H1 (cell line): ENCODE data around the gene KRT34. TPM values are rescaled to one million over a fixed set of nuclear protein-coding genes. Genes with fewer than 3 reads are reported as not detected.

Experiments
- CTCF ChIA-PET: fragments of 300-600 bp; sonication (Branson Sonifier 250); formaldehyde crosslinking; loops from one replicate; lab custom pipeline; 2021; ENCODE audit not compliant: partially characterized antibody; lab: Charles Lee
- POLR2A ChIA-PET: fragments of 300-600 bp; sonication (Branson Sonifier 250); formaldehyde crosslinking; loops from one replicate; lab custom pipeline; 2021; ENCODE audit warnings: inconsistent platforms; ENCODE audit not compliant: partially characterized antibody; lab: Charles Lee
- DNase-seq, 2 experiments: peaks; one replicate each; pipeline versions ENCODE4 v3.0.0 to v3.0.0-alpha.2; 2010 to 2022; ENCODE audit warnings: low spot score in 2 of 2, low read depth in 1 of 2, mixed read lengths in 1 of 2
- FAIRE-seq: peaks from 2 replicates; lab custom pipeline; 2011; peaks lifted over from hg19 to GRCh38; lab: Jason Lieb, UNC
- H2AFZ ChIP-seq: 2 replicates; pipeline ENCODE4 v1.8.1; 2012; ENCODE audit warnings: low read length, inconsistent platforms
- H2AK5ac ChIP-seq: 2 replicates; pipeline ENCODE4 v1.6.1; 2013; ENCODE audit warnings: low read depth, low read length
- H2BK120ac ChIP-seq: replicated peaks from 2 replicates; pipeline ENCODE3; 2013; ENCODE audit warnings: low read depth, low read length, inconsistent platforms
- H2BK12ac ChIP-seq: 2 replicates; pipeline ENCODE4 v1.6.1; 2013; ENCODE audit warnings: low read depth, low read length
- H2BK15ac ChIP-seq: 2 replicates; pipeline ENCODE4 v1.6.1; 2013; ENCODE audit warnings: low read length
- H2BK20ac ChIP-seq: 2 replicates; pipeline ENCODE4 v1.6.1; 2013; ENCODE audit warnings: low read length
- H2BK5ac ChIP-seq: 2 replicates; pipeline ENCODE4 v1.6.1; 2013; ENCODE audit warnings: low read depth, low read length
- H3K14ac ChIP-seq: 2 replicates; pipeline ENCODE4 v1.6.1; 2013; ENCODE audit warnings: inconsistent platforms; ENCODE audit not compliant: insufficient read length
- H3K18ac ChIP-seq: 2 replicates; pipeline ENCODE4 v1.6.1; 2013; ENCODE audit warnings: low read length; ENCODE audit errors: extremely low read depth
- H3K23ac ChIP-seq: 2 replicates; pipeline ENCODE4 v1.6.1; 2013; ENCODE audit warnings: inconsistent platforms; ENCODE audit not compliant: insufficient read length
- H3K23me2 ChIP-seq: 2 replicates; pipeline ENCODE4 v1.6.1; 2013; ENCODE audit warnings: low read depth, low read length
- H3K27ac ChIP-seq: 2 replicates; pipeline ENCODE4 v1.6.1; 2011; ENCODE audit warnings: low read depth, low read length, inconsistent platforms
- H3K27me3 ChIP-seq, 4 experiments: replicated peaks in 1 of 4; 1 replicate in 1 of 4; 2 replicates in 3 of 4; pipeline versions ENCODE4 v1.6.1 to v1.8.1; 2011 to 2013; ENCODE audit warnings: low read length in 3 of 4, mild to moderate bottlenecking in 3 of 4, inconsistent platforms in 2 of 4, mixed read lengths in 2 of 4, moderate library complexity in 1 of 4; ENCODE audit not compliant: control insufficient read depth in 3 of 4, insufficient read depth in 3 of 4; ENCODE audit errors: extremely low read depth in 1 of 4
- H3K36me3 ChIP-seq, 4 experiments: 2 replicates each; pipeline versions ENCODE4 v1.6.1 to v1.8.1; 2011 to 2013; ENCODE audit warnings: mild to moderate bottlenecking in 4 of 4, low read length in 3 of 4, moderate library complexity in 2 of 4, control low read depth in 1 of 4, inconsistent platforms in 1 of 4; ENCODE audit not compliant: insufficient read depth in 4 of 4, control insufficient read depth in 2 of 4
- H3K4ac ChIP-seq: replicated peaks from 2 replicates; pipeline ENCODE3; 2013; ENCODE audit warnings: low read length, low read depth, mixed read lengths, inconsistent platforms; ENCODE audit not compliant: insufficient read length
- H3K4me1 ChIP-seq, 4 experiments: replicated peaks in 1 of 4; 1 replicate in 1 of 4; 2 replicates in 3 of 4; pipeline versions ENCODE4 v1.6.1 to v1.8.1; 2011 to 2013; ENCODE audit warnings: low read length in 3 of 4, inconsistent platforms in 2 of 4, mixed read lengths in 1 of 4; ENCODE audit not compliant: insufficient read depth in 4 of 4, control insufficient read depth in 3 of 4
- H3K4me2 ChIP-seq, 2 experiments: 2 replicates each; pipeline versions ENCODE4 v1.6.1 to v1.8.1; 2011 to 2013; ENCODE audit warnings: low read depth in 2 of 2, low read length in 2 of 2, control low read depth in 1 of 2, inconsistent platforms in 1 of 2, mild to moderate bottlenecking in 1 of 2; ENCODE audit not compliant: insufficient read depth in 1 of 2
- H3K4me3 ChIP-seq, 4 experiments: fragments of 200-600, 300-600 bp in 1 of 4; sonication (generic), shearing (Covaris generic), sonication (Bioruptor Twin) in 1 of 4; 2 replicates each; pipeline versions ENCODE4 v1.5.1 to v1.8.1; 2011 to 2016; ENCODE audit warnings: low read length in 4 of 4, low read depth in 3 of 4, control low read depth in 2 of 4, inconsistent platforms in 2 of 4, mild to moderate bottlenecking in 2 of 4, mixed read lengths in 1 of 4, moderate library complexity in 1 of 4; ENCODE audit not compliant: insufficient read depth in 2 of 4; ENCODE audit errors: extremely low read depth in 1 of 4
- H3K56ac ChIP-seq: replicated peaks from 2 replicates; pipeline ENCODE3; 2013; ENCODE audit warnings: low read depth, mild to moderate bottlenecking, mixed read lengths, low read length, inconsistent platforms; ENCODE audit not compliant: insufficient read length
- H3K79me1 ChIP-seq: 2 replicates; pipeline ENCODE4 v1.6.1; 2013; ENCODE audit warnings: low read depth, low read length, control low read depth
- H3K79me2 ChIP-seq, 2 experiments: 2 replicates each; pipeline versions ENCODE4 v1.6.1 to v1.8.1; 2012 to 2013; ENCODE audit warnings: low read length in 2 of 2, mild to moderate bottlenecking in 2 of 2, inconsistent platforms in 1 of 2; ENCODE audit not compliant: insufficient read depth in 2 of 2, control insufficient read depth in 1 of 2
- H3K9ac ChIP-seq, 4 experiments: replicated peaks in 1 of 4; 1 replicate in 1 of 4; 2 replicates in 3 of 4; pipeline versions ENCODE4 v1.6.1 to v1.8.1; 2011 to 2013; ENCODE audit warnings: low read depth in 3 of 4, low read length in 3 of 4, control low read depth in 2 of 4, mild to moderate bottlenecking in 2 of 4, moderate library complexity in 2 of 4, inconsistent platforms in 1 of 4; ENCODE audit errors: extremely low read depth in 1 of 4
- H3K9me3 ChIP-seq, 2 experiments: 2 replicates each; pipeline versions ENCODE4 v1.6.1 to v1.8.1; 2012 to 2013; ENCODE audit warnings: mild to moderate bottlenecking in 2 of 2, moderate library complexity in 2 of 2, control low read depth in 1 of 2, inconsistent platforms in 1 of 2, low read depth in 1 of 2, low read length in 1 of 2, mixed read lengths in 1 of 2; ENCODE audit not compliant: insufficient read depth in 2 of 2
- H4K20me1 ChIP-seq, 2 experiments: replicated peaks in 1 of 2; 2 replicates each; pipeline versions ENCODE3 to v1.8.1; 2011 to 2013; ENCODE audit warnings: inconsistent platforms in 2 of 2, low read length in 2 of 2, mild to moderate bottlenecking in 1 of 2; ENCODE audit not compliant: insufficient read depth in 2 of 2, control insufficient read depth in 1 of 2
- H4K5ac ChIP-seq: 2 replicates; pipeline ENCODE4 v1.6.1; 2013; ENCODE audit warnings: low read length, low read depth, mixed read lengths, inconsistent platforms; ENCODE audit not compliant: insufficient read length
- H4K8ac ChIP-seq: 2 replicates; pipeline ENCODE4 v1.8.0; 2013; ENCODE audit warnings: mild to moderate bottlenecking, moderate library complexity, low read length, inconsistent platforms; ENCODE audit not compliant: insufficient read depth; ENCODE audit errors: extremely low read depth
- H4K91ac ChIP-seq: replicated peaks from 2 replicates; pipeline ENCODE3; 2013; ENCODE audit warnings: low read length, mixed read lengths, inconsistent platforms; ENCODE audit not compliant: insufficient read length
- RAD21 ChIP-seq, 2 experiments: IDR thresholded peaks in 1 of 2; conservative IDR thresholded peaks in 1 of 2; 2 replicates each; pipeline ENCODE4 v1.6.1; 2011; ENCODE audit warnings: low read depth in 2 of 2, low read length in 2 of 2, improper control_type of control experiment in 1 of 2, inconsistent platforms in 1 of 2, mild to moderate bottlenecking in 1 of 2, moderate library complexity in 1 of 2
- SAP30 ChIP-seq: fragments of 300-600 bp; sonication (generic); IDR thresholded peaks from 2 replicates; pipeline ENCODE4 v1.7.1; 2012; ENCODE audit warnings: low read length, moderate library complexity, mild to moderate bottlenecking, inconsistent platforms; ENCODE audit not compliant: insufficient read depth, insufficient replicate concordance
- SRF ChIP-seq: IDR thresholded peaks from 2 replicates; pipeline ENCODE4 v1.6.1; 2011; ENCODE audit warnings: mild to moderate bottlenecking, low read depth, low read length, moderate library complexity
- TBP ChIP-seq: IDR thresholded peaks from 2 replicates; pipeline ENCODE4 v1.6.1; 2011; ENCODE audit warnings: low read depth, low read length, improper control_type of control experiment
- YY1 ChIP-seq: IDR thresholded peaks from 2 replicates; pipeline ENCODE4 v1.6.1; 2011; ENCODE audit warnings: low read depth, mild to moderate bottlenecking, low read length
- WGBS, 2 experiments: shearing (Covaris generic) in 1 of 2; methylation state at CpG; one replicate each; pipeline versions ENCODE4 v1.1.6 to v1.1.7; 2013 to 2015; ENCODE audit warnings: low lambda C conversion rate in 2 of 2, mixed read lengths in 2 of 2, inconsistent platforms in 1 of 2, low coverage in 1 of 2, missing lambda C conversion rate in 1 of 2; ENCODE audit not compliant: insufficient replicate concordance in 2 of 2, insufficient coverage in 1 of 2, insufficient read length in 1 of 2; ENCODE audit errors: extremely low coverage in 1 of 2, missing lambda C conversion rate in 1 of 2; 5-methylcytosine and 5-hydroxymethylcytosine counted together
- polyA plus RNA-seq, 7 experiments: library from polyadenylated mRNA; depleted of rRNA in 3 of 7; stranded (reverse) in 5 of 7; unstranded in 2 of 7; fragments of >200 nt in 5 of 7; fragments of 200-250 nt in 2 of 7; gene quantifications; 1 replicate in 5 of 7; 2 replicates in 1 of 7; 4 replicates in 1 of 7; pipeline versions ENCODE4 v1.2.1 to v1.2.3, GENCODE V29; 2011 to 2013; ENCODE audit warnings: missing spikeins in 2 of 7, mixed read lengths in 2 of 7
- total RNA-seq: library from RNA; stranded (reverse); fragmentation: NEBNext Ultra II Directional; extraction: Animal tissue kit (Norgen Biotek cat#: 25700); gene quantifications from 2 replicates; pipeline ENCODE4 v1.2.1, GENCODE V29; 2021
- TF ChIP-seq, protein P1 (sequence below), 3 experiments: IDR thresholded peaks; 1 replicate in 2 of 3; 2 replicates in 1 of 3; pipeline versions ENCODE4 v1.5.1 to v1.6.1; 2011; ENCODE audit warnings: low read length in 3 of 3, mild to moderate bottlenecking in 3 of 3, inconsistent platforms in 2 of 3, low read depth in 1 of 3, moderate library complexity in 1 of 3; ENCODE audit not compliant: insufficient read depth in 1 of 3; ENCODE audit errors: control extremely low read depth in 1 of 3

The KRT34 gene
- total and polyA plus RNA-seq, 2 of the 8 experiments (the other 6 are each of a cell fraction or from before 2014, with no cell fraction given), result not detected

DNA sequence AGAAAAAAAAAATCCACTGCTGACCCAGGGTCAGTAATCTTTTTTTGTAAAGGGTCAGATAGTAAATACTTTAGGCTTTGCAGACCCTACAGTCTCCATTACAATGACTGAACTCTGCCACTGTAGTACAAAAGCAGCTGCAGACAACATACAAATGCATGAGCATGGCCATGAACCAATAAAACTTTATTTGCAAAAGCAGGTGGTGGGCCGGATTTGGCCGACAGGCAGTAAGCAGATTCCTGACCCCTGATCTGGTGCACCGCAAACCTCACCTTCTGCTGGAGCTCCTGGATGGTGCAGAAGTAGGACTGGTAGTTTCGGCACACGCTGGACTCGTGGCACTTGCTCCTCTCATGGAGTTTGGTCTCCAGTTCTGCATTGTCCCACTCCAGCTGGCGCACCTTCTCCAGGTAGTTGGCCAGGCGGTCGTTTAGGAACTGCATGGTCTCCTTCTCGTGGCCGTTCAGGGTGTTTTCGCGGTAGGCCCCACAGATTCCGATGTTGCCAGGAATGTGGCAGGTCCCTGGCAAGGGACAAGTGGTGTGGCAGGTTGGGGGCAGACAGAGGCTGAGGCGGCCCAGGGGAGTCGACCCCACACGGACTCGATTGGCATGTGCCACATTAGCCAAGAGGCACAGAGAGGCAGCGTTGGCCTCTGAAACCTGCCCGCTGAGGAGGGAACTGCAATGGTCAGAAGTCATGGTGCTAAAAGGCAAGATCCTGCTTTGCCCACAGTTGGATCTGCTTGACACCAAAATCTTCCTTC is 29.1 kb upstream of the KRT34 start:
- Histone ChIP-seq H3K23ac (no peak overlapping the region), H2BK12ac (peak overlapping the region; percentile 53; the same call in 1 of the 2 replicates), H3K79me2 (no peaks in the 10 kb centered on the region), H3K4ac (no peak overlapping the region), H2BK120ac (no peak overlapping the region), H2AFZ (no peak overlapping the region), H2BK5ac (peak overlapping the region; percentile 15; the same call in 1 of the 2 replicates), H3K27ac (no peak overlapping the region), H3K36me3 (no peaks in the 10 kb centered on the region), H3K4me1 (peaks cover 0 to 7% (median 1%) of the 10 kb centered on the region in 4 experiments; a peak in 5 of 7 replicates), H3K9ac (no peak overlapping the region), H3K23me2 (no peaks in the 10 kb centered on the region), H4K5ac (no peak overlapping the region), H2BK15ac (peak overlapping the region; percentile 76; the same call in 1 of the 2 replicates), H2BK20ac (no peak overlapping the region), H3K79me1 (no peaks in the 10 kb centered on the region), H3K4me2 (no peak overlapping the region), H2AK5ac (no peak overlapping the region), H3K56ac (no peak overlapping the region), H4K91ac (no peak overlapping the region), H3K9me3 (no peaks in the 10 kb centered on the region), H3K14ac (no peak overlapping the region), H3K18ac (peak overlapping the region; percentile 43; the same call in 1 of the 2 replicates), H3K4me3 (no peak overlapping the region), H4K20me1 (no peaks in the 10 kb centered on the region), H4K8ac (no peak overlapping the region), H3K27me3 (no peaks in the 10 kb centered on the region; a peak in 2 of 7 replicates)
- TF ChIP-seq RAD21 (IDR thresholded peaks at IDR 0.05 in 1 of 2, conservative IDR thresholded peaks at IDR 0.05 in 1 of 2; ENCODE audit: low read depth in 2 of 2, low read length in 2 of 2) (no peak), YY1 (no peak), SAP30 (no peak), TBP (no peak), SRF (no peak)
- TF ChIP-seq, protein P1, sequence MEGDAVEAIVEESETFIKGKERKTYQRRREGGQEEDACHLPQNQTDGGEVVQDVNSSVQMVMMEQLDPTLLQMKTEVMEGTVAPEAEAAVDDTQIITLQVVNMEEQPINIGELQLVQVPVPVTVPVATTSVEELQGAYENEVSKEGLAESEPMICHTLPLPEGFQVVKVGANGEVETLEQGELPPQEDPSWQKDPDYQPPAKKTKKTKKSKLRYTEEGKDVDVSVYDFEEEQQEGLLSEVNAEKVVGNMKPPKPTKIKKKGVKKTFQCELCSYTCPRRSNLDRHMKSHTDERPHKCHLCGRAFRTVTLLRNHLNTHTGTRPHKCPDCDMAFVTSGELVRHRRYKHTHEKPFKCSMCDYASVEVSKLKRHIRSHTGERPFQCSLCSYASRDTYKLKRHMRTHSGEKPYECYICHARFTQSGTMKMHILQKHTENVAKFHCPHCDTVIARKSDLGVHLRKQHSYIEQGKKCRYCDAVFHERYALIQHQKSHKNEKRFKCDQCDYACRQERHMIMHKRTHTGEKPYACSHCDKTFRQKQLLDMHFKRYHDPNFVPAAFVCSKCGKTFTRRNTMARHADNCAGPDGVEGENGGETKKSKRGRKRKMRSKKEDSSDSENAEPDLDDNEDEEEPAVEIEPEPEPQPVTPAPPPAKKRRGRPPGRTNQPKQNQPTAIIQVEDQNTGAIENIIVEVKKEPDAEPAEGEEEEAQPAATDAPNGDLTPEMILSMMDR (IDR thresholded peaks at IDR 0.05; ENCODE audit: control extremely low read depth in 1 of 3, insufficient read depth in 1 of 3, low read depth in 1 of 3, low read length in 3 of 3), result no peak
- 94% methylated on average over 20 of the region's 20 CpGs; no CpG with 5 or more reads in 1 of the 2 experiments for WGBS, 2 experiments
- FAIRE-seq, result no peak
- DNase-seq, result no peak
- ChIA-PET CTCF (interaction anchor here (0.6 to 0.9 kb wide), 2 partner anchors 89 to 252 kb away, joined by 3 read pairs; no protein-coding TSS in a partner anchor), POLR2A (no interaction called here)
